Right lobe of liver (tissue), 4 donors: ENCODE data around the gene ABCB10.

ENCODE experiments used
- POLR2A ChIP-seq: fragments of 450-650 bp; IDR thresholded peaks from one replicate; pipeline ENCODE4 v1.6.1; 2017; ENCODE audit warnings: antibody characterized with exemption, mild to moderate bottlenecking
- TF ChIP-seq, protein P1 (sequence below), 4 donors: fragments of 200-600 bp in 3 of 4; fragments of 450-650 bp in 1 of 4; IDR thresholded peaks; one replicate each; pipeline versions ENCODE4 v1.5.1 to v1.8.0; 2016 to 2022; ENCODE audit warnings: antibody characterized with exemption in 4 of 4, mild to moderate bottlenecking in 2 of 4
- donor health status: DM: no; HTN: no; CAD: no.
- donor health status: DM: no; HTN: no; CAD: no.
- donor health status: DM: no; HTN: yes; CAD: no.

DNA sequence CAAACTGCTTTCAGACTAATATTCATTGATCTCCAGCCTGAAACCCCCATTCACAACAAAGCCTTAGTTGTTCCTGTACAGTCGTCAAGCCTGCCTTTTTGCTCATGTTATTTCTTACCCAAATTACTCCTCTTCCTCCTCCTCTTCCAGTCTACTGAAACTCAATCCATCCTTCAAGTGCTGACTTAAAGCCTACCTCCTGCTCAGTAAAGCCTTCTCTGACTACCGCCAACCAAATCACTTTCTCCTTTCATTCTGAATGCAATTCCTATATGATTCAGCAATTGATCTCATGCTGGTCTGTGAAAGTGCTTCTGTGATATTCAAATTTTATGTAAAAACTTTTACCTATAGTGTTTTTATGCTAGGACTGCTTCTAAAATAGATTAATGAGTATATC lies 48.9 kb upstream of the ABCB10 start:
- TF ChIP-seq, protein P1, sequence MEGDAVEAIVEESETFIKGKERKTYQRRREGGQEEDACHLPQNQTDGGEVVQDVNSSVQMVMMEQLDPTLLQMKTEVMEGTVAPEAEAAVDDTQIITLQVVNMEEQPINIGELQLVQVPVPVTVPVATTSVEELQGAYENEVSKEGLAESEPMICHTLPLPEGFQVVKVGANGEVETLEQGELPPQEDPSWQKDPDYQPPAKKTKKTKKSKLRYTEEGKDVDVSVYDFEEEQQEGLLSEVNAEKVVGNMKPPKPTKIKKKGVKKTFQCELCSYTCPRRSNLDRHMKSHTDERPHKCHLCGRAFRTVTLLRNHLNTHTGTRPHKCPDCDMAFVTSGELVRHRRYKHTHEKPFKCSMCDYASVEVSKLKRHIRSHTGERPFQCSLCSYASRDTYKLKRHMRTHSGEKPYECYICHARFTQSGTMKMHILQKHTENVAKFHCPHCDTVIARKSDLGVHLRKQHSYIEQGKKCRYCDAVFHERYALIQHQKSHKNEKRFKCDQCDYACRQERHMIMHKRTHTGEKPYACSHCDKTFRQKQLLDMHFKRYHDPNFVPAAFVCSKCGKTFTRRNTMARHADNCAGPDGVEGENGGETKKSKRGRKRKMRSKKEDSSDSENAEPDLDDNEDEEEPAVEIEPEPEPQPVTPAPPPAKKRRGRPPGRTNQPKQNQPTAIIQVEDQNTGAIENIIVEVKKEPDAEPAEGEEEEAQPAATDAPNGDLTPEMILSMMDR (IDR thresholded peaks at IDR 0.05), result no peak
- no peak for TF ChIP-seq POLR2A
